Measurements from ENCODE around the gene RNASEH2C.
"Not testable (repeated sequence)": the region's sequence is repeated elsewhere in the genome, so short reads cannot be mapped to it uniquely, and the experiment has no call there.

Gene RNASEH2C

GRCh38 chr11:65708451-65708850 is 12.1 kb downstream of the RNASEH2C start:
- Histone ChIP-seq H3K4me2 (ENCODE audit: low read length) (no peak overlapping the region), H3K4me1 (ENCODE audit: low read length) (peaks cover 17% of the 10 kb centered on the region), H3K27ac (ENCODE audit: low read length) (no peak overlapping the region), H3K36me3 (replicated peaks; ENCODE audit: low read depth, low read length) (peaks cover 4% of the 10 kb centered on the region), H3K79me2 (ENCODE audit: low read length) (peaks cover 11% of the 10 kb centered on the region), H3K4me3 (ENCODE audit: low read length) (no peak overlapping the region), H3K9me3 (ENCODE audit: insufficient read depth, low read length) (no peaks in the 10 kb centered on the region), H2AFZ (ENCODE audit: low read depth, low read length) (no peak overlapping the region), H3K27me3 (ENCODE audit: low read depth, low read length) (peaks cover 7% of the 10 kb centered on the region; the same call in 1 of the 2 replicates), H4K20me1 (ENCODE audit: insufficient read depth, low read length) (no peaks in the 10 kb centered on the region), H3K9ac (ENCODE audit: low read length) (no peak overlapping the region)
- no peak for TF ChIP-seq CTCF (IDR thresholded peaks at IDR 0.05; ENCODE audit: low read depth, low read length)
- no peak for TF ChIP-seq EZH2phosphoT487 (IDR thresholded peaks at IDR 0.05; ENCODE audit: low read depth)

- H3K36me3 ChIP-seq (replicated peaks; ENCODE audit: low read depth, low read length); H3K27ac ChIP-seq (ENCODE audit: low read length); H3K4me3 ChIP-seq (ENCODE audit: low read length); H3K9ac ChIP-seq (ENCODE audit: low read length); H4K20me1 ChIP-seq (ENCODE audit: insufficient read depth, low read length); H3K9me3 ChIP-seq (ENCODE audit: insufficient read depth, low read length); H2AFZ ChIP-seq (ENCODE audit: low read depth, low read length); H3K79me2 ChIP-seq (ENCODE audit: low read length): not testable (repeated sequence)
- Histone ChIP-seq H3K4me2 (ENCODE audit: low read length) (peak overlapping the region; percentile 75; the same call in 1 of the 2 replicates), H3K27me3 (ENCODE audit: low read depth, low read length) (peaks cover 11% of the 10 kb centered on the region), H3K4me1 (ENCODE audit: low read length) (peaks cover 21% of the 10 kb centered on the region)
These were observed 13.6 kb downstream of the RNASEH2C start for GRCh38 chr11:65707002-65707401.

- peak overlapping the region; percentile 72; the same call in 1 of the 2 replicates for H2AFZ ChIP-seq (ENCODE audit: low read depth, low read length)
- H4K20me1 ChIP-seq (ENCODE audit: insufficient read depth, low read length); H3K36me3 ChIP-seq (replicated peaks; ENCODE audit: low read depth, low read length); H3K27ac ChIP-seq (ENCODE audit: low read length); H3K9me3 ChIP-seq (ENCODE audit: insufficient read depth, low read length); H3K79me2 ChIP-seq (ENCODE audit: low read length): not testable (repeated sequence)
- peaks cover 11% of the 10 kb centered on the region for H3K27me3 ChIP-seq (ENCODE audit: low read depth, low read length)
- peak overlapping the region; percentile 73 for H3K4me3 ChIP-seq (ENCODE audit: low read length)
- peaks cover 21% of the 10 kb centered on the region for H3K4me1 ChIP-seq (ENCODE audit: low read length)
- H3K4me2 ChIP-seq (ENCODE audit: low read length) = peak overlapping the region; percentile 75
- peak; percentile 46 for TF ChIP-seq CTCF (IDR thresholded peaks at IDR 0.05; ENCODE audit: low read depth, low read length)
- peak overlapping the region; percentile 48; the same call in 1 of the 2 replicates for H3K9ac ChIP-seq (ENCODE audit: low read length)
These were observed 14.3 kb downstream of the RNASEH2C start for GRCh38 chr11:65706303-65706763.

- Histone ChIP-seq H4K20me1 (ENCODE audit: insufficient read depth, low read length) (no peaks in the 10 kb centered on the region), H3K4me2 (ENCODE audit: low read length) (no peak overlapping the region), H3K4me3 (ENCODE audit: low read length) (no peak overlapping the region), H3K36me3 (replicated peaks; ENCODE audit: low read depth, low read length) (no peaks in the 10 kb centered on the region), H3K27ac (ENCODE audit: low read length) (no peak overlapping the region), H3K9me3 (ENCODE audit: insufficient read depth, low read length) (peaks cover 4% of the 10 kb centered on the region; the same call in 1 of the 2 replicates), H3K79me2 (ENCODE audit: low read length) (no peaks in the 10 kb centered on the region), H3K9ac (ENCODE audit: low read length) (no peak overlapping the region), H3K4me1 (ENCODE audit: low read length) (peaks cover 17% of the 10 kb centered on the region), H2AFZ (ENCODE audit: low read depth, low read length) (no peak overlapping the region), H3K27me3 (ENCODE audit: low read depth, low read length) (peaks cover 24% of the 10 kb centered on the region)
- no peak for TF ChIP-seq EZH2phosphoT487 (IDR thresholded peaks at IDR 0.05; ENCODE audit: low read depth)
- no peak for TF ChIP-seq CTCF (IDR thresholded peaks at IDR 0.05; ENCODE audit: low read depth, low read length)
These were observed 16.8 kb downstream of the RNASEH2C start for GRCh38 chr11:65703846-65704245.
